ENCODE data around the gene RFX4. TPM values are rescaled to one million over a fixed set of nuclear protein-coding genes. Genes with fewer than 3 reads are reported as not detected.

RFX4 gene
- total RNA-seq, 4 donors from 2014 or later = not detected

GRCh38 chr12:106710143-106710893 is 127.5 kb downstream of the RFX4 start:
- no peak for TF ChIP-seq POLR2A (IDR thresholded peaks at IDR 0.05)
- TF ChIP-seq POLR2AphosphoS5 (IDR thresholded peaks at IDR 0.05) = no peak
- TF ChIP-seq CTCF (IDR thresholded peaks at IDR 0.05) = no peak
- TF ChIP-seq EP300 (IDR thresholded peaks at IDR 0.05; ENCODE audit: low read depth) = no peak
- peaks cover 0 to 11% (median 4%) of the 10 kb centered on the region in 4 donors for H3K4me1 ChIP-seq
- H3K4me3 ChIP-seq = no peak overlapping the region
- peaks cover 3% of the 10 kb centered on the region for H3K27me3 ChIP-seq
- no peaks in the 10 kb centered on the region for H3K36me3 ChIP-seq
- DNase-seq = no peak
- in situ Hi-C loops (cut with MboI; ENCODE audit: low pct_ligation_motif_present in 1 of 4, low pct_unique_long_range_greater_than_20kb in 1 of 4, low sequenced_read_pairs in 3 of 4) (no loop called here), intact Hi-C loops (cut with DNase I; ENCODE audit: low total_unique reads) (no loop called here)
- H3K27ac ChIP-seq = no peak overlapping the region
- WGBS, 2 donors (ENCODE audit: low coverage in 1 of 2) = 79 to 81% methylated on average over 10 of the region's 10 CpGs
- H3K9me3 ChIP-seq = no peaks in the 10 kb centered on the region

- Histone ChIP-seq H3K9me3 (no peaks in the 10 kb centered on the region), H3K27me3 (peaks cover 3% of the 10 kb centered on the region), H3K27ac (no peak overlapping the region), H3K36me3 (no peaks in the 10 kb centered on the region), H3K4me1 (peaks cover 0 to 11% (median 4%) of the 10 kb centered on the region in 4 donors), H3K4me3 (no peak overlapping the region)
- DNase-seq = no peak
- TF ChIP-seq POLR2AphosphoS5 (IDR thresholded peaks at IDR 0.05) = no peak
- TF ChIP-seq EP300 (IDR thresholded peaks at IDR 0.05; ENCODE audit: low read depth) = no peak
- no peak for TF ChIP-seq POLR2A (IDR thresholded peaks at IDR 0.05)
- no peak for TF ChIP-seq CTCF (IDR thresholded peaks at IDR 0.05)
- intact Hi-C loops (cut with DNase I; ENCODE audit: low total_unique reads) = no loop called here
- in situ Hi-C loops (cut with MboI; ENCODE audit: low pct_ligation_motif_present in 1 of 4, low pct_unique_long_range_greater_than_20kb in 1 of 4, low sequenced_read_pairs in 3 of 4) = no loop called here
- WGBS, 2 donors (ENCODE audit: low coverage in 1 of 2) = 81 to 86% methylated on average over 3 of the region's 3 CpGs
Observed at GRCh38 chr12:106711316-106711715, 128.5 kb downstream of the RFX4 start.

GRCh38 chr12:106712768-106713167 is 130.0 kb downstream of the RFX4 start:
- intact Hi-C loops (cut with DNase I; ENCODE audit: low total_unique reads) = no loop called here
- WGBS, 2 donors (ENCODE audit: low coverage in 1 of 2) = 50 to 58% methylated on average over 1 to 8 of the region's 8 CpGs
- peak; percentile 40 for DNase-seq

GRCh38 chr12:106714926-106715325 is 132.1 kb downstream of the RFX4 start:
- Histone ChIP-seq H3K9me3 (no peaks in the 10 kb centered on the region), H3K4me3 (no peak overlapping the region), H3K27me3 (peaks cover 3% of the 10 kb centered on the region), H3K36me3 (no peaks in the 10 kb centered on the region), H3K4me1 (peaks cover 0 to 11% (median 4%) of the 10 kb centered on the region in 4 donors), H3K27ac (peak overlapping the region in 2 of 4 donors; percentile 23 to 51)
- TF ChIP-seq EP300 (IDR thresholded peaks at IDR 0.05; ENCODE audit: low read depth) = no peak
- TF ChIP-seq CTCF (IDR thresholded peaks at IDR 0.05) = no peak
- no peak for TF ChIP-seq POLR2A (IDR thresholded peaks at IDR 0.05)
- no peak for TF ChIP-seq POLR2AphosphoS5 (IDR thresholded peaks at IDR 0.05)
- intact Hi-C loops (cut with DNase I; ENCODE audit: low total_unique reads) = no loop called here
- in situ Hi-C loops (cut with MboI; ENCODE audit: low pct_ligation_motif_present in 1 of 4, low pct_unique_long_range_greater_than_20kb in 1 of 4, low sequenced_read_pairs in 3 of 4) = no loop called here
- 80 to 90% methylated on average over 1 to 3 of the region's 3 CpGs for whole genome bisulfite sequencing, 2 donors (ENCODE audit: low coverage in 1 of 2)
- DNase-seq = no peak

More at GRCh38 chr12:106712768-106713167, 130.0 kb downstream of the RFX4 start:
- Histone ChIP-seq H3K36me3 (no peaks in the 10 kb centered on the region), H3K9me3 (no peaks in the 10 kb centered on the region), H3K4me1 (peaks cover 0 to 11% (median 4%) of the 10 kb centered on the region in 4 donors), H3K27me3 (peaks cover 3% of the 10 kb centered on the region), H3K27ac (no peak overlapping the region), H3K4me3 (no peak overlapping the region)
- in situ Hi-C loops (cut with MboI; ENCODE audit: low pct_ligation_motif_present in 1 of 4, low pct_unique_long_range_greater_than_20kb in 1 of 4, low sequenced_read_pairs in 3 of 4) = no loop called here
- TF ChIP-seq POLR2A (IDR thresholded peaks at IDR 0.05) (no peak), CTCF (IDR thresholded peaks at IDR 0.05) (no peak), POLR2AphosphoS5 (IDR thresholded peaks at IDR 0.05) (no peak), EP300 (IDR thresholded peaks at IDR 0.05; ENCODE audit: low read depth) (no peak)
